Left lung (tissue), 10 donors: ENCODE measurements around the gene SAMD10. TPM values are rescaled to one million over a fixed set of nuclear protein-coding genes. Genes with fewer than 3 reads are reported as not detected.

ENCODE experiments used
- ATAC-seq: fragments of 200-7000 bp; cut with Tn5 transposase; one replicate; pipeline ENCODE4 v1.9.1; 2020; ENCODE audit warnings: moderate library complexity
- DNase-seq, 4 donors: peaks; one replicate each; pipeline ENCODE4 v3.0.0-alpha.2; 2013 to 2020
- H3K27ac ChIP-seq, 2 donors: fragments of 200-600 bp; sonication (generic) in 1 of 2; one replicate each; pipeline versions ENCODE4 v1.5.0 to v1.8.0; 2020 to 2021
- H3K27me3 ChIP-seq, 2 donors: fragments of 200-600 bp; sonication (generic) in 1 of 2; one replicate each; pipeline versions ENCODE4 v1.5.0 to v1.8.0; 2020 to 2021
- H3K36me3 ChIP-seq, 2 donors: fragments of 200-600 bp; sonication (generic) in 1 of 2; one replicate each; pipeline versions ENCODE4 v1.5.0 to v1.8.0; 2020 to 2021
- H3K4me1 ChIP-seq, 2 donors: fragments of 200-600 bp; one replicate each; pipeline ENCODE4 v1.8.0; 2021
- H3K4me3 ChIP-seq, 2 donors: fragments of 200-600 bp; sonication (generic) in 1 of 2; one replicate each; pipeline versions ENCODE4 v1.5.0 to v1.8.0; 2020 to 2021; ENCODE audit warnings: mild to moderate bottlenecking in 1 of 2
- H3K9me3 ChIP-seq, 2 donors: fragments of 200-600 bp; sonication (generic) in 1 of 2; one replicate each; pipeline versions ENCODE4 v1.5.0 to v1.8.0; 2020 to 2021
- intact Hi-C, 2 donors: fragments of 100-400 bp; cut with DNase I; formaldehyde crosslinking; loops; one replicate each; pipeline versions ENCODE4 v1.11.2 to v1.14.2; 2022
- polyA plus RNA-seq, 6 donors: library from polyadenylated mRNA; unstranded; fragments of 120-200 nt; gene quantifications; one replicate each; pipeline ENCODE4 v1.2.1, GENCODE V29; 2013; ENCODE audit not compliant: insufficient read length in 6 of 6
- total RNA-seq, 2 donors: library from RNA; stranded (reverse); fragmentation: NEBNext Ultra II Directional; extraction: Animal tissue kit (Norgen Biotek cat#: 25700); gene quantifications; one replicate each; pipeline ENCODE4 v1.2.1, GENCODE V29; 2021
- TF ChIP-seq, protein P1 (sequence below), 2 donors: fragments of 200-600 bp; sonication (generic) in 1 of 2; IDR thresholded peaks; one replicate each; pipeline versions ENCODE4 v1.5.0 to v1.8.0; 2021; ENCODE audit warnings: antibody characterized with exemption in 2 of 2
- donor health status: DM: no; HTN: yes; CAD: no.
- donor health status: DM: no; HTN: no; CAD: no.

Gene SAMD10
- total and polyA plus RNA-seq, 8 donors = 4.6 to 10.5 (median 7.1) TPM

DNA sequence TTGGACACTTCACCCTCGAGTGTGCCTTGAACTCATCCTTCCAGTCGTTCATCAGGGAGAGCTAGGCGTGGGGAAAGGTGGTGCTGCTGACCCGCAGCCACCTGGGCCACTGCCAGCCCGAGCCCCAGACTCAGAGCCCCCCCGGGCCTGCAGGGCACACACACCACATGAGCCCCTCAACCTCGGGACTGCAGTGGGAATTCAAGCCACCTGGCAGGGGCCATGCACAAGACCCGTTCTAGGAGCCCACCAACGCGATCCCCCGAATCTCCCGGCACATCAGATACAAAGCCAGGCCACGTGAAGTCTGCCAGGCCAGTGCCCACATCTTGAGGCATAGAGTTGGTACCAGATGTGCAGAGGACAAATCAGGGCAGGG, 12.5 kb downstream of the SAMD10 start:
- DNase-seq = peak in 1 of 4 donors; percentile 54
- Histone ChIP-seq H3K36me3 (peaks cover 0 to 45% of the 10 kb centered on the region in 2 donors), H3K9me3 (no peaks in the 10 kb centered on the region)

DNA sequence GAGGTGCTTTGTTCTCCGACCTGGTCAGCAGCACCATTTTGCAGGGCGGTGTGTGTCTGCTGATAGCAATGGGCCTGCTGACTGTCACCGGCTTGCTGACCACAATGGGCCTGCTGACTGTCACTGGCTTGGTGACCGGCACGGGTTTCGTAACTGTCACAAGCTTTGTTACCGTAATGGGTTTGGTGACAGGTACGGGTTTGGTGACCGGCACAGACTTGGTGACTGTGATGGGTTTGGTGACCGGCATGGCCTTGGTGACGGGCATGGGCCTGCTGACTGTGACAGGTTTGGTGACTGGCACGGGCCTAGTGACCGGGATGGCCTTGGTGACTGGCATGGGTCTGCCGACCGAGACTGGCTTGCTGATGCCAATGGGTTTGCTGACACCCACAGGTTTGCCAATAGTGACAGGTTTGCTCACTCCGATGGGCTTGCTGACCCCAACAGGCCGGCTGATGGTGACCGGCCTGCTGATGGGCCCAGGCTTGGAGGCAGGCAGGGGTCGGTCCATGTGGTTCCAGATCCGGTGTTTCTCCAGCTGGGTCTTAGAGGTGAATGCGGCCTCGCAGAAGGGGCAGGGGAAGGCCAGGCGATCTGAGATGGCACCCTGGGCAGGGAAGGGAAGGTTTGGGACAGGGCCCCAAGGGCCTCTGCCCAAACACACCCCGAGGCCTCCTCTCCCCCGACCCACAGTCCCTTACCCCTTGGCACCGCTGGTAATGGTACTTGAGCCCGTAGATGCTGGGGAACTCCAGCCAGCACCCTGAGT, 13.1 kb downstream of the SAMD10 start:
- ATAC-seq (no peak), DNase-seq (peak in 1 of 4 donors; percentile 49)
- intact Hi-C loops = no loop called here
- TF ChIP-seq, protein P1, sequence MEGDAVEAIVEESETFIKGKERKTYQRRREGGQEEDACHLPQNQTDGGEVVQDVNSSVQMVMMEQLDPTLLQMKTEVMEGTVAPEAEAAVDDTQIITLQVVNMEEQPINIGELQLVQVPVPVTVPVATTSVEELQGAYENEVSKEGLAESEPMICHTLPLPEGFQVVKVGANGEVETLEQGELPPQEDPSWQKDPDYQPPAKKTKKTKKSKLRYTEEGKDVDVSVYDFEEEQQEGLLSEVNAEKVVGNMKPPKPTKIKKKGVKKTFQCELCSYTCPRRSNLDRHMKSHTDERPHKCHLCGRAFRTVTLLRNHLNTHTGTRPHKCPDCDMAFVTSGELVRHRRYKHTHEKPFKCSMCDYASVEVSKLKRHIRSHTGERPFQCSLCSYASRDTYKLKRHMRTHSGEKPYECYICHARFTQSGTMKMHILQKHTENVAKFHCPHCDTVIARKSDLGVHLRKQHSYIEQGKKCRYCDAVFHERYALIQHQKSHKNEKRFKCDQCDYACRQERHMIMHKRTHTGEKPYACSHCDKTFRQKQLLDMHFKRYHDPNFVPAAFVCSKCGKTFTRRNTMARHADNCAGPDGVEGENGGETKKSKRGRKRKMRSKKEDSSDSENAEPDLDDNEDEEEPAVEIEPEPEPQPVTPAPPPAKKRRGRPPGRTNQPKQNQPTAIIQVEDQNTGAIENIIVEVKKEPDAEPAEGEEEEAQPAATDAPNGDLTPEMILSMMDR (IDR thresholded peaks at IDR 0.05) = no peak
- Histone ChIP-seq H3K36me3 (peaks cover 0 to 51% of the 10 kb centered on the region in 2 donors), H3K27ac (no peak overlapping the region), H3K4me3 (no peak overlapping the region), H3K27me3 (peaks cover 0 to 6% of the 10 kb centered on the region in 2 donors), H3K9me3 (no peaks in the 10 kb centered on the region), H3K4me1 (peaks cover 13 to 21% of the 10 kb centered on the region in 2 donors)

More for the DNA sequence above, 12.5 kb downstream of the SAMD10 start:
- Histone ChIP-seq H3K4me3 (no peak overlapping the region), H3K27me3 (peaks cover 0 to 6% of the 10 kb centered on the region in 2 donors), H3K27ac (no peak overlapping the region), H3K4me1 (peaks cover 13 to 21% of the 10 kb centered on the region in 2 donors)
- TF ChIP-seq, protein P1 (IDR thresholded peaks at IDR 0.05) = no peak
- ATAC-seq = no peak
- intact Hi-C loops = no loop called here

DNA sequence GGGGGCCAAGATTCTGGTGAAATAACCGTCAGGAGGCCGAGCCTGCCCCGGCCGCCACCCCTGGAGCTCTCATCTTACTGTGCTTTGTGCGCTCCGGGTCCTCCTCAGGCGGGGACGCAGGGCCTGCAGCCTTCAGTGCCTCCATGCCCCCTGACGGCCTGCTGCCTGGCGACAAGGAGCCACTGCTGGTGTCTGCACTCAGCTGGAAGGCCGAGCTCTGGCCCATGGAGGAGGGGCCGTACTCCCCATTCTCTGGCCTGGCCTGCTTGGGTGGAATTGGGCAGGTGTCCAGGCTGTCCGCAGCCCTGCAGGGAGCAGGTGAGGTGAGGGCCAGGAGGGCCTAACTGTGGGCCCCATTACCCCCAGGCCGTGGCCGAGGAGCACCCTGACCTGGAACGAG, 15.0 kb downstream of the SAMD10 start:
- ATAC-seq (no peak), DNase-seq (peak in 1 of 4 donors; percentile 77)
- intact Hi-C loops = no loop called here
- TF ChIP-seq, protein P1 (IDR thresholded peaks at IDR 0.05) = no peak
- Histone ChIP-seq H3K36me3 (peaks cover 0 to 63% of the 10 kb centered on the region in 2 donors), H3K27ac (no peak overlapping the region), H3K9me3 (no peaks in the 10 kb centered on the region), H3K4me3 (no peak overlapping the region), H3K27me3 (no peaks in the 10 kb centered on the region), H3K4me1 (peaks cover 8 to 13% of the 10 kb centered on the region in 2 donors)

DNA sequence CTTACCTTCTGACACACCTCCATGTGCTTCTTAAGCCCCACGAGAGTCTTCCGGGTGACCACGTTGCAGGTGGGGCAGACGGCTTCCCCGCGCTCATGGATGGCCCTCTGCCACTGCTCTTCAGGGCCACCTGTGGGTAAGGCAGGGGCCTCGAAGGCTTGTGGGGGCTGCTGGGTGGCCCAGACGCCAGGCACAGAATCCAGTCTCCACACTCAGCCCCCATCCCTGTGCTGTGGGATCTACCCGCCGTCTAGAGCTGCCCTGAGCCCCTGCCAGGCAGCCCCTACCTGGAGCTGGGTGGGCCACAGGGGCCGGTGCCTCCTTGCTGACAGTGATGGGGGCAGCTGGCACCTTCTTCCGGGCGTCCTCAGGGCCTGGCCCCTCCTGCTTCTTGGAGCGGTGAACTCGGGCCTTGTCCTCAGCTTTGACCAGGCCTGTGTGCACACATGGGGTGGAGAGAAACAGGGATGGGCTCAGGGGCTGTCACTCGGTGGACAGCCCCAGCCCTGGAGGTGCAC, 15.6 kb downstream of the SAMD10 start:
- DNase-seq = peak in 1 of 4 donors; percentile 37
- Histone ChIP-seq H3K4me1 (peaks cover 4 to 7% of the 10 kb centered on the region in 2 donors), H3K27me3 (no peaks in the 10 kb centered on the region), H3K9me3 (no peaks in the 10 kb centered on the region), H3K4me3 (no peak overlapping the region), H3K36me3 (peaks cover 0 to 69% of the 10 kb centered on the region in 2 donors), H3K27ac (no peak overlapping the region)
- TF ChIP-seq, protein P1 (IDR thresholded peaks at IDR 0.05) = no peak
- no peak for ATAC-seq
- intact Hi-C loops = no loop called here

DNA sequence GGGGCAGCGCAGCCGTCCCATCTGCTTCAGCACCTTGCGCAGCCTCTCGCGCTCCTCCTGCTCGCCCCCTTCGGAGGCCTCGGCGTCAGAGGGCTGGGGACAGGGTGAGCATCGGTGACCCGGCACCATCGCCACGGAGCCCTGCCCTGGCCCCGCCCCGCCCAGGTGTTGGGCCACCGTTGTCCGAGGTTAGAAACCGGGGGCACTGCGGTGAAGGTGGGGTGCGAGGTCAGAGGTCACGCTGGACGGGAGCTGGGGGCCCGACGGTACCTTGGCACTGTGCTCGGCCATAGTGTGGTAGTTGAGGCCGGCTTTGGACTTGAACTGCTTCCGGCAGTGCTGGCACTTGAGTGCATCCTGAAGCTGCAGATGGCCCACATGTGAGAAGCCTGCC, 16.1 kb downstream of the SAMD10 start:
- ATAC-seq (no peak), DNase-seq (peak in 1 of 4 donors; percentile 76)
- intact Hi-C loops = no loop called here
- H3K4me1 ChIP-seq = peaks cover 0 to 2% of the 10 kb centered on the region in 2 donors
- TF ChIP-seq, protein P1 (IDR thresholded peaks at IDR 0.05) = no peak
- no peaks in the 10 kb centered on the region for H3K27me3 ChIP-seq
- H3K36me3 ChIP-seq = peaks cover 0 to 72% of the 10 kb centered on the region in 2 donors
- no peaks in the 10 kb centered on the region for H3K9me3 ChIP-seq
- no peak overlapping the region for H3K27ac ChIP-seq
- H3K4me3 ChIP-seq = no peak overlapping the region
